Stimulated activated naive B cell treated with anti-CD40 and anti-IgM and Interleukin-4, amounts not matched to agents 10 μg/mL and 1 μg/mL and 100 μg/mL, for 72 hours (primary cell): ENCODE measurements around the gene DOCK9.
A peak's percentile ranks its signal among the peaks of the same experiment; 100 is the strongest.

ENCODE experiments used
- ATAC-seq, 2 donors: fragments of 150-1000 bp; cut with Tn5 transposase; replicated peaks; 2 replicates each; pipeline ENCODE4 v1.10.0; 2021; ENCODE audit warnings: moderate library complexity in 1 of 2
- DNase-seq: peaks from one replicate; pipeline ENCODE4 v3.0.0; 2021
- H3K27ac Mint-ChIP-seq: one replicate; pipeline ENCODE4 v1.8.0; 2022; ENCODE audit warnings: mild to moderate bottlenecking, mixed read lengths
- H3K27me3 Mint-ChIP-seq, 2 donors: one replicate each; pipeline ENCODE4 v1.8.0; 2022; ENCODE audit warnings: mixed read lengths in 2 of 2
- H3K36me3 Mint-ChIP-seq, 2 donors: one replicate each; pipeline ENCODE4 v1.8.0; 2022; ENCODE audit warnings: mixed read lengths in 2 of 2, mild to moderate bottlenecking in 1 of 2
- H3K4me1 Mint-ChIP-seq, 2 donors: one replicate each; pipeline ENCODE4 v1.8.0; 2022; ENCODE audit warnings: mixed read lengths in 2 of 2, mild to moderate bottlenecking in 1 of 2
- H3K4me3 Mint-ChIP-seq, 2 donors: one replicate each; pipeline ENCODE4 v1.8.0; 2022; ENCODE audit warnings: mild to moderate bottlenecking in 2 of 2, mixed read lengths in 2 of 2, moderate library complexity in 1 of 2
- H3K9me3 Mint-ChIP-seq, 2 donors: one replicate each; pipeline ENCODE4 v1.8.0; 2022; ENCODE audit warnings: mixed read lengths in 2 of 2, mild to moderate bottlenecking in 1 of 2

Gene DOCK9, protein sequence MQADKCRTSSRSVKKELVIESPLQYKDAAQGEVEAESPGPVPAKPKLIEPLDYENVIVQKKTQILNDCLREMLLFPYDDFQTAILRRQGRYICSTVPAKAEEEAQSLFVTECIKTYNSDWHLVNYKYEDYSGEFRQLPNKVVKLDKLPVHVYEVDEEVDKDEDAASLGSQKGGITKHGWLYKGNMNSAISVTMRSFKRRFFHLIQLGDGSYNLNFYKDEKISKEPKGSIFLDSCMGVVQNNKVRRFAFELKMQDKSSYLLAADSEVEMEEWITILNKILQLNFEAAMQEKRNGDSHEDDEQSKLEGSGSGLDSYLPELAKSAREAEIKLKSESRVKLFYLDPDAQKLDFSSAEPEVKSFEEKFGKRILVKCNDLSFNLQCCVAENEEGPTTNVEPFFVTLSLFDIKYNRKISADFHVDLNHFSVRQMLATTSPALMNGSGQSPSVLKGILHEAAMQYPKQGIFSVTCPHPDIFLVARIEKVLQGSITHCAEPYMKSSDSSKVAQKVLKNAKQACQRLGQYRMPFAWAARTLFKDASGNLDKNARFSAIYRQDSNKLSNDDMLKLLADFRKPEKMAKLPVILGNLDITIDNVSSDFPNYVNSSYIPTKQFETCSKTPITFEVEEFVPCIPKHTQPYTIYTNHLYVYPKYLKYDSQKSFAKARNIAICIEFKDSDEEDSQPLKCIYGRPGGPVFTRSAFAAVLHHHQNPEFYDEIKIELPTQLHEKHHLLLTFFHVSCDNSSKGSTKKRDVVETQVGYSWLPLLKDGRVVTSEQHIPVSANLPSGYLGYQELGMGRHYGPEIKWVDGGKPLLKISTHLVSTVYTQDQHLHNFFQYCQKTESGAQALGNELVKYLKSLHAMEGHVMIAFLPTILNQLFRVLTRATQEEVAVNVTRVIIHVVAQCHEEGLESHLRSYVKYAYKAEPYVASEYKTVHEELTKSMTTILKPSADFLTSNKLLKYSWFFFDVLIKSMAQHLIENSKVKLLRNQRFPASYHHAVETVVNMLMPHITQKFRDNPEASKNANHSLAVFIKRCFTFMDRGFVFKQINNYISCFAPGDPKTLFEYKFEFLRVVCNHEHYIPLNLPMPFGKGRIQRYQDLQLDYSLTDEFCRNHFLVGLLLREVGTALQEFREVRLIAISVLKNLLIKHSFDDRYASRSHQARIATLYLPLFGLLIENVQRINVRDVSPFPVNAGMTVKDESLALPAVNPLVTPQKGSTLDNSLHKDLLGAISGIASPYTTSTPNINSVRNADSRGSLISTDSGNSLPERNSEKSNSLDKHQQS (N-terminal part only)

DNA sequence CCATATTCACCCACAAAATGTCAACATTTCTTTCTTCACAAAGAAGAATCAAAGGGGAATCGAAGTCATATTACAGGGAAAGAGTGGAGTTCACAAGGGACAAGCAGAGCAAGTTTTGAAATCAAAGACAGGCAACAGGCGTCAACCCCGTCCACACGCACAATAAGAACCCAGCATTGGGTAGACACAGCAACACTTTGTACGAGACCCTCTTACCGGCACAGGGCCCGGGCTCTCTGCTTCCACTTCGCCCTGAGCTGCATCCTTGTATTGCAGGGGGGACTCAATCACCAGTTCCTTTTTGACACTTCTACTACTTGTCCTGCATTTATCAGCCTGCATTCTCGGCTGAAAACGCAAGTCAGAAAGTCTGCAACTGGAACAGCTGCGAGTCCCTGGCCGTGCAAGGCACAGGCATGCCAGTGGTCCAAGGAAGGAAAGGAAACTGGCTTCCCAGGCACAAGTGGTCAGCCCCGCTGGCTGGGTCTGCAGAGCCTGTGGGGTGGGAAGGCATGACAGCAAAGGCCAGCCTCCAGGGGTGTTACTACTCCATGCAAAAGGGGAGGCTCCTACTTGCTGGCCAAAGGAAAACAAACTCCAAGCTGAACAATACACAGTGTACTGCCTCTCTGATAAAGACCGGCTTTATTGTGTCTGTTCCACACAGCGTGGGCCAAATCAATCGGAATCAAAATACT lies at the start of gene DOCK9:
TSS of gene DOCK9 (minus strand) at position 497 of the 698 bp plus-strand sequence. CDS start at position 342, 155 bp downstream.
- H3K27ac Mint-ChIP-seq: no peak within 1 kb of the TSS
- H3K27me3 Mint-ChIP-seq: no peaks in the 10 kb centered on the region
- H3K9me3 Mint-ChIP-seq: peaks cover 0 to 2% of the 10 kb centered on the region in 2 donors
- no peak for ATAC-seq
- DNase-seq: no peak
- H3K4me1 Mint-ChIP-seq: peaks cover 19 to 45% of the 10 kb centered on the region in 2 donors
- H3K4me3 Mint-ChIP-seq: no peak within 1 kb of the TSS
- H3K36me3 Mint-ChIP-seq: no peaks in the 10 kb centered on the region

GRCh38 chr13:99027260-99027659 lies 49.4 kb upstream of the DOCK9 start:
- DNase-seq: no peak
- no peak for ATAC-seq
- peaks cover 0 to 5% of the 10 kb centered on the region in 2 donors for H3K4me1 Mint-ChIP-seq
- peaks cover 5 to 6% of the 10 kb centered on the region in 2 donors for H3K9me3 Mint-ChIP-seq
- peaks cover 3 to 5% of the 10 kb centered on the region in 2 donors for H3K36me3 Mint-ChIP-seq
- peaks cover 0 to 9% of the 10 kb centered on the region in 2 donors for H3K27me3 Mint-ChIP-seq
- H3K4me3 Mint-ChIP-seq: no peak overlapping the region
- peak overlapping the region; percentile 4 for H3K27ac Mint-ChIP-seq

DNA sequence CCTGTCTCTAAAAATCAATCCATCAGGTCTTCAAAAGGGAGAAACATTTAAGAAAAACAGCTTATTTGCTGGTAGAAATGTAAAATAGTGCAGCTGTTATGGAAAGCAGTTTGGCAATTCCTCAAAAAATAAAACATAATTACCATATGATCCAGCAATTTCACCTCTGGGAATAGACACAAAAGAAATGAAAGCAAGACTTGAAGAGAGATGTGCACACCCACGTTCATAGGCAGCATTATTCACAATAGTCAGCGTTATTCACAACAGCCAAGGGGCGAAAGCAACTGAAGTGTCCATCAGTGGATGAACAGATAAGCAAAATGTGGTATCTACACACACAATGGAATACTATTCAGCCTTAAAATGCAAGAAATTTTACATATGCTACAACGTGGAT lies 45.1 kb upstream of the DOCK9 start:
- peaks cover 0 to 9% of the 10 kb centered on the region in 2 donors for H3K27me3 Mint-ChIP-seq
- DNase-seq (no peak), ATAC-seq (no peak)
- H3K4me3 Mint-ChIP-seq: no peak overlapping the region
- no peaks in the 10 kb centered on the region for H3K9me3 Mint-ChIP-seq
- H3K4me1 Mint-ChIP-seq: peaks cover 5 to 6% of the 10 kb centered on the region in 2 donors
- H3K27ac Mint-ChIP-seq: no peak overlapping the region
- H3K36me3 Mint-ChIP-seq: peaks cover 0 to 3% of the 10 kb centered on the region in 2 donors

DNA sequence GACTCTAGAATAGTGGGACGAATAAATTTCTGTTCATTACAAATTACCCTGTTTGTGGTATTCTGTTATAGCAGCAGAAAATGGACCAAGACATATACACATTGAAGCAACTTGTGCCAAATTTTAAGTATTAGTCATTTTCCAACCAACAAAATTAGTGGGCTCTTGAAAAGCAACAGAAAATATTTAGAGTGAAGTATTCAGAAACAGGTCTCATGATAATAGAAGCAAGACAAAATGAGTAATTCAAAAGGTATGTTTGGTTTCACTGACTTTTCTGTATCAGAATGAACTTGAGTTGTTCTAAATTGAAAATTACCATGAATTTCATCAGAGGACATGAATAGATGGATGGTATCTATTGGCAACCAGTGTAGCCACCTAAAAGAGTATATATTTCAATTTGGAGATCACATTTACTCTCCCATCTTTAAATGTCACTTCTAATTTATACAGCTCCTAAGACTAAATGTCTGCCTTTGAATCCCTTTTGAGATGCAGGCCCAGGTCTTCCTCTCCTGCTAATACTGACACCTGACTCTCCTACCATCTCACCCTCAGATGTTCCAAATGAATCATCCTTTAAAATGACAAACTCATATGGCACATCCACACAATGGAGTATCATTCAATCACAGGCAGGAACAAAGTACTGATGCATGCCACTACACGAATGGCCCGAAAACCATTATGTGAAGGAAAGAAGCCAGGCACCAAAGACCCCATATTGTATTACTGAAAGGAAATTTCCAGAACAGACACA lies 40.7 kb upstream of the DOCK9 start:
- ATAC-seq (peak in 1 of 2 donors; percentile 56), DNase-seq (no peak)
- H3K27me3 Mint-ChIP-seq: no peaks in the 10 kb centered on the region
- H3K9me3 Mint-ChIP-seq: no peaks in the 10 kb centered on the region
- H3K4me3 Mint-ChIP-seq: no peak overlapping the region
- no peak overlapping the region for H3K27ac Mint-ChIP-seq
- peaks cover 0 to 7% of the 10 kb centered on the region in 2 donors for H3K4me1 Mint-ChIP-seq
- no peaks in the 10 kb centered on the region for H3K36me3 Mint-ChIP-seq

- no peak overlapping the region for H3K4me3 Mint-ChIP-seq
- H3K27ac Mint-ChIP-seq: peak overlapping the region; percentile 32
- H3K4me1 Mint-ChIP-seq: peaks cover 0 to 7% of the 10 kb centered on the region in 2 donors
- H3K36me3 Mint-ChIP-seq: no peaks in the 10 kb centered on the region
- ATAC-seq: no peak
- DNase-seq: no peak
- no peaks in the 10 kb centered on the region for H3K9me3 Mint-ChIP-seq
- no peaks in the 10 kb centered on the region for H3K27me3 Mint-ChIP-seq
These were observed 38.0 kb upstream of the DOCK9 start for GRCh38 chr13:99015606-99016490.

DNA sequence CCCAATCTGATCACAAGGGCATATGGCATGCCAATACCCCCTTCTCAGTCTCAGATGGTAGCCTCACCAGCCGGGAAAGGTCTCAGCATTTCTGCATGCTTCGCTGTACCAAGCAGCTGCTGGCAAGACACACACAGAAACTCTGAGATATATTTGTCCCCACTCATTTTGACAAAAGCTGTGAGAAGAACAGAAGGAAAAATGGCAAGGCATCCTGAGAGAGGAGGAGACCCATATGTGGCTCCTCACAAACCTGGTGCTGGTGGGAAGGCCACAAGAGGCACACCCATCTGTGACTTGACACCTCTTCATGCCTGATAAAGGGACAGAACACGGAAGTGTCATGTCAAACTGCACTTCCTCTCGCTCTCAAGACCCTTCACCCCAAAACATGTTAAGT lies 36.7 kb upstream of the DOCK9 start:
- H3K4me1 Mint-ChIP-seq: peaks cover 0 to 7% of the 10 kb centered on the region in 2 donors
- no peaks in the 10 kb centered on the region for H3K9me3 Mint-ChIP-seq
- no peak for DNase-seq
- no peak overlapping the region for H3K27ac Mint-ChIP-seq
- no peaks in the 10 kb centered on the region for H3K27me3 Mint-ChIP-seq
- H3K36me3 Mint-ChIP-seq: no peaks in the 10 kb centered on the region
- no peak overlapping the region for H3K4me3 Mint-ChIP-seq
- ATAC-seq: no peak

- Mint-ChIP-seq H3K9me3 (no peaks in the 10 kb centered on the region), H3K36me3 (no peaks in the 10 kb centered on the region), H3K27me3 (no peaks in the 10 kb centered on the region), H3K4me3 (no peak overlapping the region), H3K27ac (no peak overlapping the region), H3K4me1 (peaks cover 0 to 7% of the 10 kb centered on the region in 2 donors)
- DNase-seq (no peak), ATAC-seq (no peak)
These were observed 36.1 kb upstream of the DOCK9 start for GRCh38 chr13:99013951-99014350.

GRCh38 chr13:99012539-99012938 lies 34.7 kb upstream of the DOCK9 start:
- Mint-ChIP-seq H3K36me3 (no peaks in the 10 kb centered on the region), H3K27ac (no peak overlapping the region), H3K27me3 (no peaks in the 10 kb centered on the region), H3K9me3 (no peaks in the 10 kb centered on the region), H3K4me3 (no peak overlapping the region), H3K4me1 (peaks cover 0 to 1% of the 10 kb centered on the region in 2 donors)
- DNase-seq (no peak), ATAC-seq (no peak)

DNA sequence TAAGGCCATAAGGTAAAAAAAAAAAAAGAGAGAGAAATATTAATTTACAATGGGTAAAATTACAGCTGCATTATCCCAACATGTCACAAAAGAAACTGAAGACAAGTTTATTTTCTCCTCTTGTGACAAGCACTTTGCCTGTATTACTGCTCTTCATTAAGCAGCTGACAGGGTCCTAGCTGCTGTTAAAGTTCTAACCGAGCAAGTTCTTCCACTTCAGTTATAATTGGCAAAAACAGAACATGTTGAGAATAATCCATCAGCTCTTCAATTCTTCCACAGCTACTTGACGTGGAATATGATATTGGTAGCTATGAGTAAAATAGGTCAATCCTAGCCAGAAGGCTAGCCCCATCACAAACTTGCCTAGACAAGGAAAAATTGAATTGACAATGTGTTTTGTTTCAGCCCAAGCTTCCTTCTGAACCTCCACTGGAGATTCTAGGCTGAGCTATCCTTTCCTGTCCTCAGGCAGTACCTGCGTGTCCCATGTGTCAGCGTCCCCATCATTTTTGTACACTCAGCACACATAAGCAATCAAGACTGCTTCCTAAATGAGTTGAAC lies 32.2 kb upstream of the DOCK9 start:
- no peak overlapping the region for H3K27ac Mint-ChIP-seq
- no peaks in the 10 kb centered on the region for H3K9me3 Mint-ChIP-seq
- no peaks in the 10 kb centered on the region for H3K36me3 Mint-ChIP-seq
- DNase-seq: no peak
- H3K27me3 Mint-ChIP-seq: no peaks in the 10 kb centered on the region
- no peak for ATAC-seq
- no peak overlapping the region for H3K4me3 Mint-ChIP-seq
- H3K4me1 Mint-ChIP-seq: peaks cover 0 to 1% of the 10 kb centered on the region in 2 donors

- DNase-seq (no peak), ATAC-seq (no peak)
- H3K4me3 Mint-ChIP-seq: no peak overlapping the region
- no peaks in the 10 kb centered on the region for H3K4me1 Mint-ChIP-seq
- H3K27ac Mint-ChIP-seq: no peak overlapping the region
- H3K36me3 Mint-ChIP-seq: no peaks in the 10 kb centered on the region
- H3K9me3 Mint-ChIP-seq: no peaks in the 10 kb centered on the region
- peaks cover 0 to 2% of the 10 kb centered on the region in 2 donors for H3K27me3 Mint-ChIP-seq
These were observed 30.7 kb upstream of the DOCK9 start for GRCh38 chr13:99008577-99008976.

GRCh38 chr13:99007414-99007986 lies 29.6 kb upstream of the DOCK9 start:
- no peaks in the 10 kb centered on the region for H3K9me3 Mint-ChIP-seq
- peaks cover 0 to 6% of the 10 kb centered on the region in 2 donors for H3K27me3 Mint-ChIP-seq
- H3K4me3 Mint-ChIP-seq: no peak overlapping the region
- H3K4me1 Mint-ChIP-seq: no peaks in the 10 kb centered on the region
- no peak for DNase-seq
- H3K36me3 Mint-ChIP-seq: no peaks in the 10 kb centered on the region
- ATAC-seq: no peak
- H3K27ac Mint-ChIP-seq: no peak overlapping the region

DNA sequence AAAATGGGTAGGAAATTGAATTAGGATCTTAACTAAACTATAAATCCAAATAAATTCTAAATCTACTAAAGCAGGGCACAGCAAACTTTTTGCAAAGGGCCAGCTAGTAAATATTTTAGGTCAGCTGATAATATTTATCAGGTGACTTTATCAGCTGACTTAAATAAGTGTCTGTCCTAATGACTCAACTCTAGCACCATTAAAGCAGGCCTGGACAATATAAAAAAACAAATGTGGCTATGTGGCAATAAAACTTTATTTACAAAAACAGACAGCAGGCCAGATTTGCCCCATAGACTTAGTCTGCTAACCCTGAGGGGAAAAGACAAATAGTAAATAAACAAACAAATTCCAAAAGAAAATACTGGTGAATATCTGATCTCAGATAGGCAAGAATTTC lies 27.7 kb upstream of the DOCK9 start:
- DNase-seq: no peak
- H3K4me1 Mint-ChIP-seq: peaks cover 0 to 2% of the 10 kb centered on the region in 2 donors

More for the DNA sequence above, 27.7 kb upstream of the DOCK9 start:
- no peak overlapping the region for H3K27ac Mint-ChIP-seq
- no peaks in the 10 kb centered on the region for H3K9me3 Mint-ChIP-seq
- peaks cover 0 to 6% of the 10 kb centered on the region in 2 donors for H3K27me3 Mint-ChIP-seq
- no peak overlapping the region for H3K4me3 Mint-ChIP-seq
- no peaks in the 10 kb centered on the region for H3K36me3 Mint-ChIP-seq
- ATAC-seq: no peak
